DND-41 (cell line): ENCODE data around the gene MCF2L.

ENCODE experiments used
- ATAC-seq: fragments of 200-7000 bp; cut with Tn5 transposase; 3 replicates; pipeline ENCODE4 v1.9.1; 2021; ENCODE audit warnings: low read depth; ENCODE audit not compliant: insufficient read depth
- DNase-seq: peaks from one replicate; pipeline ENCODE4 v3.0.0-alpha.2; 2020
- H2AFZ ChIP-seq: 2 replicates; pipeline ENCODE4 v1.6.0; 2012; ENCODE audit warnings: low read depth, low read length
- H3K27ac ChIP-seq: 2 replicates; pipeline ENCODE4 v1.5.1; 2012; ENCODE audit warnings: low read length, inconsistent platforms
- H3K27me3 ChIP-seq: fragments of 200-600 bp; sonication (generic); 2 replicates; pipeline ENCODE4 v1.6.0; 2012; ENCODE audit warnings: low read length, mild to moderate bottlenecking, inconsistent platforms; ENCODE audit not compliant: insufficient read depth, poor library complexity
- H3K36me3 ChIP-seq: 2 replicates; pipeline ENCODE4 v1.5.1; 2012; ENCODE audit warnings: low read length, inconsistent platforms; ENCODE audit not compliant: insufficient read depth
- H3K4me1 ChIP-seq: 2 replicates; pipeline ENCODE4 v1.5.1; 2012; ENCODE audit warnings: mild to moderate bottlenecking, low read length; ENCODE audit not compliant: insufficient read depth
- H3K4me2 ChIP-seq: 2 replicates; pipeline ENCODE4 v1.6.0; 2012; ENCODE audit warnings: mild to moderate bottlenecking, moderate library complexity, low read length, inconsistent platforms; ENCODE audit not compliant: insufficient read depth
- H3K4me3 ChIP-seq, 2 experiments: fragments of 200-600 bp in 1 of 2; shearing (Covaris generic) in 1 of 2; 2 replicates each; pipeline ENCODE4 v1.5.1; 2012 to 2016; ENCODE audit warnings: inconsistent platforms in 2 of 2, low read length in 2 of 2, mild to moderate bottlenecking in 2 of 2, low read depth in 1 of 2, moderate library complexity in 1 of 2
- H3K79me2 ChIP-seq: 2 replicates; pipeline ENCODE4 v1.6.0; 2012; ENCODE audit warnings: low read length, inconsistent platforms; ENCODE audit not compliant: insufficient read depth
- H3K9ac ChIP-seq: 2 replicates; pipeline ENCODE4 v1.6.0; 2012; ENCODE audit warnings: low read depth, mild to moderate bottlenecking, inconsistent platforms, low read length, moderate library complexity
- H3K9me3 ChIP-seq: 2 replicates; pipeline ENCODE4 v1.5.1; 2012; ENCODE audit warnings: low read length, moderate library complexity, mild to moderate bottlenecking, inconsistent platforms; ENCODE audit not compliant: insufficient read depth, severe bottlenecking
- H4K20me1 ChIP-seq: 2 replicates; pipeline ENCODE4 v1.6.0; 2012; ENCODE audit warnings: low read length; ENCODE audit not compliant: insufficient read depth
- EZH2 ChIP-seq: IDR thresholded peaks from 3 replicates; pipeline ENCODE4 v1.6.1; 2012; ENCODE audit warnings: borderline replicate concordance, low read depth, mild to moderate bottlenecking, moderate library complexity, low read length, inconsistent platforms; ENCODE audit not compliant: severe bottlenecking
- TF ChIP-seq, protein P1 (sequence below): IDR thresholded peaks from 2 replicates; pipeline ENCODE4 v1.5.1; 2012; ENCODE audit warnings: borderline replicate concordance, low read length, moderate library complexity, mild to moderate bottlenecking; ENCODE audit not compliant: poor library complexity, severe bottlenecking; ENCODE audit errors: extremely low read depth

The MCF2L gene

DNA sequence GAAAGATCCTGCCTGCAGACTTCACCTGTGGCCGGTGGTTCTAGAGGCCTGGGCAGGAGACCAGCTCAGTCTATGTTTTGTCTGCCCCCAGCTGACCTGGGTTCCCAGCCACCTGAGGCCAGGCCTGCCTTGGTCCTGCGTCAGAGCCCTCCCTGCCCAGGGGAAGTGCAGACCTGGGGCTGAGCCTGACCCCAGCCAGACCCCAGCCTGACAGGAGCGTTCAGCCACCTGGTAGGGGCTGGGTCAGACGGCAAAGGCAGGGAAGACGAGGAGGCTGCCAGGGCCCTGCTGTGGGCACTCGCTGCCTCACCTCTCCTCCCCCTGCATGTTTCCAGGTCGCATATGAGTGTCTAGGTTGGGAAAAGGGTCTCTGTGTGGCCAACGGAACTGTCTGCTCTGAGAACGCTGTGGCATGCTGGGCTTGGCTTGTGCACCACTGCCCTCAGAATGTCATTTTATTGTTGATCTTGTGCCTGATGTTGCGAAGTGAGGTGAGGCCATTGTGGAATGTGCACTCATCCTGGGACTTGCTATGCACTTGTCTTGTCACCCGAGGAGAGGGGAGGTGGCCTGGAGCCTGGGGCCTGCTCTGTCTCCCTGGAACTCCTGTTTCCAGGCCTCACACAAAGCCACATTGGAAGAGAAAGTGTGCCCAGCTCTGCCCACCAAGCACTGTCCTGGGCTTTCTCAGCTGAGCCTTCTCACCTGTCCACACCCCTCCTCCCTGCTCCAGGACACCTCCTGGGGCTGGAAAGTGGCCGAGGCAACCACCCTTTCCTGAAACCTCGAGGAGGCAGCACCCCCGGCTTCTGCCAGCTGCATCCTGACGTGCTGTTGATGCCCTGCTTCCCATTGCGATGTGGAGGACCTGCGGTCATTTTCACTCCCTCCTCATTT lies 15.2 kb upstream of the MCF2L start:
- Histone ChIP-seq H3K27me3 (peaks cover 26% of the 10 kb centered on the region), H3K79me2 (no peaks in the 10 kb centered on the region), H2AFZ (no peak overlapping the region), H3K36me3 (no peaks in the 10 kb centered on the region), H3K4me3 (no peak overlapping the region), H3K4me2 (no peak overlapping the region), H3K27ac (no peak overlapping the region), H3K4me1 (no peaks in the 10 kb centered on the region), H3K9ac (no peak overlapping the region), H3K9me3 (no peaks in the 10 kb centered on the region), H4K20me1 (peaks cover 9% of the 10 kb centered on the region; the same call in 1 of the 2 replicates)
- TF ChIP-seq, protein P1, sequence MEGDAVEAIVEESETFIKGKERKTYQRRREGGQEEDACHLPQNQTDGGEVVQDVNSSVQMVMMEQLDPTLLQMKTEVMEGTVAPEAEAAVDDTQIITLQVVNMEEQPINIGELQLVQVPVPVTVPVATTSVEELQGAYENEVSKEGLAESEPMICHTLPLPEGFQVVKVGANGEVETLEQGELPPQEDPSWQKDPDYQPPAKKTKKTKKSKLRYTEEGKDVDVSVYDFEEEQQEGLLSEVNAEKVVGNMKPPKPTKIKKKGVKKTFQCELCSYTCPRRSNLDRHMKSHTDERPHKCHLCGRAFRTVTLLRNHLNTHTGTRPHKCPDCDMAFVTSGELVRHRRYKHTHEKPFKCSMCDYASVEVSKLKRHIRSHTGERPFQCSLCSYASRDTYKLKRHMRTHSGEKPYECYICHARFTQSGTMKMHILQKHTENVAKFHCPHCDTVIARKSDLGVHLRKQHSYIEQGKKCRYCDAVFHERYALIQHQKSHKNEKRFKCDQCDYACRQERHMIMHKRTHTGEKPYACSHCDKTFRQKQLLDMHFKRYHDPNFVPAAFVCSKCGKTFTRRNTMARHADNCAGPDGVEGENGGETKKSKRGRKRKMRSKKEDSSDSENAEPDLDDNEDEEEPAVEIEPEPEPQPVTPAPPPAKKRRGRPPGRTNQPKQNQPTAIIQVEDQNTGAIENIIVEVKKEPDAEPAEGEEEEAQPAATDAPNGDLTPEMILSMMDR: no peak
- no peak for TF ChIP-seq EZH2
- ATAC-seq (no peak), DNase-seq (no peak)

DNA sequence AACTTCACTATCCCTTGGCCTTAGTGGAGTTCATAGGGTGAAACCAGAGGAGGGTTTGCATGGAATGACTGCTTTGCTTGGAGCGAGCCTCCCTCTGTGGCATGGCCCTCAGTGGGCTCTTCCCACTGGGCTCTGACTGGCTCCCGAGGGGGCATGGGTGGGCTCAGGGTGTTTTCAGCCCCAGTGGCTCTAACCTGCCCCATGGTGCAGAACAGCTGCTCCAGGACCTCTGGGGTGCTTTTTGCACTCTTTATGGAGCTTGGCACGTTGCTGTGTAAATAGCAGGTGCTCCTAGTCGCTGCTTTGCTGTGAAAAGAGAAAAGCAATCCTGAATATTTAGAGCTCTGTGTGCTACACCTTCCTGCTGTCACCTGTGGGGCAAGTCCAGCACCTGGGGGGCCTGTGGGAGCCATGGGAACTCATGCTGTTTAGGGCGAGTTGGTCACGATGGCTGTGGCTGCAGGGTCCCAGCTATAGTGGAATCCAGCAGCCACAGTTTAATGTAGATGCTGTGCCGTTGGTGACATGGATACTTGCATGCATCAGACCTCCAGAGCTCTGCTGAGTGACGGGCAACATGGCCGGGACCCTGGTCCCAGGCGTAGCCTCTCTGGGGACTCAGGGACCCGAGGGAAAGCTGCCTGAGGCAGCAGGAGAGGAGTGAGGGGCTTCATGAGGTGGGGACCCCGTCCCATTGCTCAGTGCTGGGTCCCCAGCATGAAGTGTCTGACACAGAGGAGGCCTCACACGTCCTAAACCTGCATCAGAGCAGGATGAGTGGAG lies 14.3 kb upstream of the MCF2L start:
- no peak overlapping the region for H2AFZ ChIP-seq
- peaks cover 26% of the 10 kb centered on the region for H3K27me3 ChIP-seq
- ATAC-seq (no peak), DNase-seq (no peak)
- H3K27ac ChIP-seq: no peak overlapping the region
- TF ChIP-seq, protein P1: no peak
- no peak for TF ChIP-seq EZH2
- H3K79me2 ChIP-seq: no peaks in the 10 kb centered on the region
- peaks cover 9% of the 10 kb centered on the region; the same call in 1 of the 2 replicates for H4K20me1 ChIP-seq
- no peak overlapping the region for H3K4me3 ChIP-seq
- no peak overlapping the region for H3K9ac ChIP-seq
- H3K4me1 ChIP-seq: no peaks in the 10 kb centered on the region
- H3K9me3 ChIP-seq: no peaks in the 10 kb centered on the region
- H3K36me3 ChIP-seq: no peaks in the 10 kb centered on the region
- no peak overlapping the region for H3K4me2 ChIP-seq

- Histone ChIP-seq H3K27me3 (peaks cover 26% of the 10 kb centered on the region), H3K27ac (no peak overlapping the region), H3K4me2 (no peak overlapping the region), H2AFZ (no peak overlapping the region), H4K20me1 (peaks cover 9% of the 10 kb centered on the region; the same call in 1 of the 2 replicates), H3K9me3 (no peaks in the 10 kb centered on the region), H3K4me3 (no peak overlapping the region), H3K36me3 (no peaks in the 10 kb centered on the region), H3K9ac (no peak overlapping the region), H3K4me1 (no peaks in the 10 kb centered on the region), H3K79me2 (no peaks in the 10 kb centered on the region)
- ATAC-seq: no peak
- no peak for DNase-seq
- TF ChIP-seq, protein P1: no peak
- no peak for TF ChIP-seq EZH2
Observed at GRCh38 chr13:112955271-112955937, 13.6 kb upstream of the MCF2L start.
